GM03348 (cell line): ENCODE results near the gene SEC11A.
"Not testable (repeated sequence)": the region's sequence is repeated elsewhere in the genome, so short reads cannot be mapped to it uniquely, and the experiment has no call there.

Source experiments
- DNase-seq: peaks from one replicate; pipeline ENCODE4 v3.0.0; 2012; ENCODE audit warnings: low spot score

Gene SEC11A

DNA sequence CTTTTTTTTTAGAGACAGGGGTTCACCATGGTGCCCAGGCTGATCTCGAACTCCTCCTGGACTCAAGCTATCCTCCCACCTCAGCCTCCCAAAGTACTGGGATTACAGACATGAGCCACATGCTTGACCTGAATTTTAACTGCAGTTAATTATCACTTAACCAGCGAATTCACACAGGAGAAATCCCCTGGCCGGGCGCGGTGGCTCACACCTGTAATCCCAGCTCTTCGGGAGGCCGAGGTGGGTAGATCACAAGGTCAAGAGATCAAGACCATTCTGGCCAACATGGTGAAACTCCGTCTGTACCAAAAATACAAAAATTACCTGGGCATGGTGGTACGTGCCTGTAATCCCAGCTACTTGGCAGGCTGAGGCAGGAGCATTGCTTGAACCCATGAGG lies 74.1 kb downstream of the SEC11A start:
- not testable (repeated sequence) for DNase-seq

DNA sequence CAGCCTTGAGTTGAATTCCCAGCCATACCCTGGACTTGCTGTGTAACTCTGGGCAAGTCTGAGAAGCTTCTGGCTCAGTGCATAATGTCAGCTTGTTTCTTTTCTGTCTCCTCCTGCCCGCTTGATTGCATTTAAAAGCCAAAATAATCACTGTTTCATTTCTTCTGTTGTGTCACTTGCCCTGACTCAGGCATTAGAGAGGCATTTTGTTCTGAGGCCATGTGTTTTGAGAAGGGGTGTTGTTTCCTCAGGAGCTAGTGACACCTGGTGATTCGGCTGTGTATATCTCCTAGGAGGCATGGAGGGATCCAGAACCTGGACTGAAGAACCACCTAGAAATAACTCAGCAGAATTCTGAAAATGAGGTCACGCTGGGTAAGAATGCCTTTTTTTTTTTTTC lies 77.8 kb downstream of the SEC11A start:
- DNase-seq = no peak

DNA sequence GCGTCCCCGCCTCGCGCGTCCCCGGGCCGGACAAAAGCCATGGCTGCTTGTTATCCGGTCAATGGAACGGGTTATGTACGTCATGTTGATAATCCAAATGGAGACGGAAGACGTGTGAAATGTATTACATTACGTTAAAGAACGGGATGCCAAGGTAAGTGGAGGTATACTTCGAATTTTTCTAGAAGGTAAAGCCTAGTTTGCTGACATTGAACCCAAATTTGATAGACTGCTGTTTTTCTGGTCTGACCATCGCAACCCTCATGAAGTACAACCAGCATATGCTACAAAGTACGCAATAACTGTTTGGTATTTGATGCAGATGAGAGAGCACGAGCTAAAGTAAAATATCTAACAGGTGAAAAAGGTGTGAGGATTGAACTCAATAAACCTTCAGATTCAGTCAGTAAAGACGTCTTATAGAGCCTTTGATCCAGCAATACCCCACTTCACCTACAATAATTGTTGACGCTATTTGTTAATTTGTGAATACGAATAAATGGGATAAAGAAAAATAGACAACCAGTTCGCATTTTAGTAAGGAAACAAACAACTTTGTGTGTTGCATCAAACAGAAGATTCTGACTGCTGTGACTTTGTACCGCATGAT lies 81.6 kb downstream of the SEC11A start:
- DNase-seq = no peak

DNA sequence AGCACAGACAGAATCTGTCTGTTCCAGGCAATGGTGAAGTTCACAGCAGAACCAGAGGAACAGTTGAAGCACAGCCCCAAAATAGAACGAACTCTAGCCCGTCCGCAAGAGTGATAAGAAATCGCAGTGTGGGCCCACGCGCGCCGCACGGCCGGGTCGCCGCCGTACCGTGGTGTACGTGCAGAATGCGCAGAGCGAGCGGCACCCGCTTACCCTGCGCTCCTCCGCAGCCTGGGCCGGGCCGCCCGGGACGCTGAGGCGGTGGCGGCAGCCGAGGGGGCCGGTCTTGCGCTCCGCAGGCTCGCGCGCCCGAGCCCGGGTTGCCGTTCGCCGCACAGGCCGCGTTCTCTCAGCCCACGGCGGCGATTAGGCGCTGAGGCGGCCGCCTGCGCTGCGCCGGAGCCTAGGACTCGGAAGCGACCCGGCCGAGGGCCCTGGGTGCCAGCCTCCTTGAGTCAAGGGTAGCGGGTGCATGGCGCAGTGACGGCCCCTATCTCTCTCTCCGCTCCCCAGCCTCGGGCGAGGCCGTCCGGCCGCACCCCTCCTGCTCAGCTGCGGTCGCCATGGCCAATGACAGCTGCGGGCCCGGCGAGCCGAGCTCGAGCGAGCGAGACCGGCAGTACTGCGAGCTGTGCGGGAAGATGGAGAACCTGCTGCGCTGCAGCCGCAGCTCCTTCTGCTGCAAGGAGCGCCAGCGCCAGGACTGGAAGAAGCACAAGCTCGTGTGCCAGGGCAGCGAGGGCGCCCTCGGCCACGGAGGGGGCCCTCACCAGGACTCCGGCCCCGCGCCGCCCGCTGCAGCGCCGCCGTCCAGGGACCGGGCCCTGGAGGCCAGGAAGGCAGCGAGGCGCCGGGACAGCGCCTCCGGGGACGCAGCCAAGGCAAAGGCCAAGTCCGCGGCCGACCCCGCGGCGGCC lies 82.4 kb downstream of the SEC11A start:
- DNase-seq = peak; percentile 76

DNA sequence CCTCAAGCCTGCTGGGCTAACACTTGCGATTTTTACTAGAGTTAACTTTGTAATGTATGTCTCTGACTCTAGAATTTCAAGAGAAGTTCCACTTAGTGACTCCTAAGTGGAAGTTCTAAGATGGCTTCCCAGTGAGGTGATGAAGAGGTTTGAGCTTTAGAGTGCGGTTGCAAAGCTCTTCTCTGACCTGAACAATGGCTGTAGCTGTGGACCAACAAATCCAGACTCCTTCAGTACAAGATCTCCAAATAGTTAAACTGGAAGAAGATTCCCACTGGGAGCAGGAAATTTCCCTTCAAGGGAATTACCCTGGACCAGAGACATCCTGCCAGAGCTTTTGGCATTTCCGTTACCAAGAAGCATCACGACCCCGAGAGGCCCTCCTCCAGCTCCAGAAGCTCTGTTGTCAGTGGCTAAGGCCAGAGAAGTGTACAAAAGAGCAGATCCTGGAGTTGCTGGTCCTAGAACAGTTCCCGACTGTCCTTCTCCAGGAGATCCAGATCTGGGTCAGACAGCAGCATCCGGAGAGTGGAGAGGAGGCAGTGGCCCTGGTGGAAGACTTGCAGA lies 84.2 kb downstream of the SEC11A start:
- no peak for DNase-seq

DNA sequence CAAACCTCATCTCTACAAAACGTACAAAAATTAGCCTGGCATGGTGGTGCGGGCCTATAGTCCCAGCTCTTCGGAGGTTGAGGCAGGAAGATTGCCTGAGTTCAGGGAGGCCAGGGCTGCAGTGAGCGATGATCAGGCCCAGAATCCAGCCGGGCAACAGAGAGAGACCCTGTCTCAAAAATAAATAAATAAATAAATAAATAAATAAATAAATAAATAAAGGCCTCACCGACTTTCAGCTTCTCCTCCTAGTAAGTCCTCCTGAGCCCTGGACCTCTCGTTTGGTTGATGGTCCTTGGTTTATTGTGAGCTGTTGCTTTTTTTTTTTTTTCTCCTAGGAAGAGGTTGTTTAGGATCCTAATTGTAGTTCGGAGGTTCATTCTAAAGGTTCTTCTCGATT lies 86.9 kb downstream of the SEC11A start:
- no peak for DNase-seq

DNA sequence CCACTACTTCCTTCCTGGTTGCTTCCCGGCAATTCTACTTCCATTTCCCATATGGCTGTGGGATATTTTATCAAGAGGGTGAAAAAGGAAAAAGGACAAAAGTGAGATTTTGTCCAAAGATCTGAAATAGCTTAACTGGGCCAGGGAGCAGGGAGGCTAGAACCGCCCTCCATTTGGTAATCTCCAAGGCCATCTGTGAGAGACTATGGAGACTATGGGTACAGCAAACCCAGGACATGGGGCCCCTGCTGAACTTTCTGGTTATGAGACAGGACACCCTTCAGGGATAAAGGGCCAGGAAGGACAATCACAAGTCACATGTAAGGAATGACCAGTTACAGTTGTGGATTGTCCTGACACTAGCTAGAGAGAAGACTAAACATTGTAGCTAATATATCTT lies 90.8 kb downstream of the SEC11A start:
- DNase-seq = no peak

DNA sequence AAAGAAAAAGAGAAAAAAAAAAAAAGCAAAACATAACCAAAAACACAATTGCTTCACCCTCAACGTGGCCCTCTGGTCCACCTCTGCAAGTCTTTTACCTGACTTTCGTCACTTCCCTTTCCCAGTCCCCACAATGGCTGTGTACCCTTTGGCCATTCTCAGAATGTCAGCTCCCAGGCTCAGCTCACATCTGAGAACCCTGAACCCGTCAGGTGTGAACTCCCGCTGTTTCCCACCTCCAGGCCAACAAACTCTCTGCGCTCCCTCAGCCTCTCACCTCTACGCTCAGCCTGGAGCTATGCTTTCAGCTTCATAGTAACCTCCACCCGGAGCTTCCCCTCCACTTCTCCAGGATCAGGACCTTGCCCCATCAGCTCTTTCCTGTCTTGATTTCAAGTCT lies 91.6 kb downstream of the SEC11A start:
- no peak for DNase-seq

DNA sequence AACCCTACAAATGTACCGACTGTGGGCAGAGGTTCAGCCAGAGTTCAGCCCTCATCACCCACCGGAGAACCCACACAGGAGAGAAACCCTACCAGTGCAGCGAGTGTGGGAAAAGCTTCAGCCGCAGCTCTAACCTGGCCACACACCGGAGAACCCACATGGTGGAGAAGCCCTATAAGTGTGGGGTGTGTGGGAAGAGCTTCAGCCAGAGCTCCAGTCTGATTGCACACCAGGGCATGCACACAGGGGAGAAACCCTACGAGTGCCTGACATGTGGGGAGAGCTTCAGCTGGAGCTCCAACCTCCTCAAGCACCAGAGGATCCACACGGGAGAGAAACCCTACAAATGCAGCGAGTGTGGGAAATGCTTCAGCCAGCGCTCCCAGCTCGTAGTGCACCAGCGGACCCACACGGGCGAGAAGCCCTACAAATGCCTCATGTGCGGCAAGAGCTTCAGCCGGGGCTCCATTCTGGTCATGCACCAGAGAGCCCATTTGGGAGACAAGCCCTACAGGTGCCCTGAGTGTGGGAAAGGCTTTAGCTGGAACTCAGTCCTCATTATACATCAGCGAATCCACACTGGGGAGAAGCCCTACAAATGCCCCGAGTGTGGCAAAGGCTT lies 94.5 kb downstream of the SEC11A start:
- no peak for DNase-seq

DNA sequence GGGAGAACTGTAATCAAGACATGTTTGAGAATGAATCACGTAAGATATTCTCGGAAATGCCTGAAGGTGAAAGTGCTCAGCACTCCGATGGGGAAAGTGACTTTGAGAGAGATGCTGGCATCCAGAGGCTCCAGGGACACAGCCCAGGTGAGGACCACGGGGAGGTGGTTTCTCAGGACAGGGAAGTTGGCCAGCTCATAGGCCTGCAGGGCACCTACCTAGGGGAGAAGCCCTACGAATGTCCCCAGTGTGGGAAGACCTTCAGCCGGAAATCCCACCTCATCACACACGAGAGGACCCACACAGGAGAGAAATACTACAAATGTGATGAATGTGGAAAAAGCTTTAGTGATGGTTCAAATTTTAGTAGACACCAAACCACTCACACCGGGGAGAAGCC lies 95.3 kb downstream of the SEC11A start:
- no peak for DNase-seq
